K562 (cell line): ENCODE results near the gene HTT-AS.
"Not testable (repeated sequence)": the region's sequence is repeated elsewhere in the genome, so short reads cannot be mapped to it uniquely, and the experiment has no call there.

Experiments
- MYBL2 ChIP-seq, 2 experiments: fragments of 450-650 bp in 1 of 2; sonication (generic) in 1 of 2; formaldehyde crosslinking in 1 of 2; IDR thresholded peaks; 2 replicates each; pipeline versions ENCODE4 v1.6.1 to v1.8.1; 2017 to 2022; ENCODE audit warnings: borderline replicate concordance in 1 of 2, inconsistent platforms in 1 of 2, low read depth in 1 of 2, mild to moderate bottlenecking in 1 of 2, missing genetic modification reagents in 1 of 2, moderate library complexity in 1 of 2
- SMARCB1 ChIP-seq: IDR thresholded peaks from 2 replicates; pipeline ENCODE4 v1.6.1; 2011; ENCODE audit warnings: improper control_type of control experiment, low read depth; ENCODE audit not compliant: insufficient read length
- ZNF24 ChIP-seq: fragments of 450-650 bp; IDR thresholded peaks from 2 replicates; pipeline ENCODE4 v1.6.1; 2016

GRCh38 chr4:3051141-3051897, 23.0 kb downstream of the HTT-AS start:
- not testable (repeated sequence) for TF ChIP-seq ZNF24; MYBL2 (IDR thresholded peaks at IDR 0.05; ENCODE audit: low read depth); MYBL2 (CRISPR knock-in tag; IDR thresholded peaks at IDR 0.05; ENCODE audit: borderline replicate concordance); SMARCB1
